H9 (cell line): Measurements from ENCODE around the gene TMEM151B. TPM values are rescaled to one million over a fixed set of nuclear protein-coding genes. Genes with fewer than 3 reads are reported as not detected.
A peak's percentile ranks its signal among the peaks of the same experiment; 100 is the strongest.

Source experiments
- DNase-seq: peaks from one replicate; pipeline ENCODE4 v3.0.0-alpha.2; 2017
- H2AFZ ChIP-seq: one replicate; pipeline ENCODE4 v1.6.1; 2013; ENCODE audit warnings: mild to moderate bottlenecking, low read length, control low read depth, moderate library complexity
- H2AK5ac ChIP-seq: 2 replicates; pipeline ENCODE4 v1.6.1; 2013; ENCODE audit warnings: low read length, control low read depth, mixed read lengths; ENCODE audit not compliant: insufficient read length
- H2BK120ac ChIP-seq: one replicate; pipeline ENCODE4 v1.6.1; 2013; ENCODE audit warnings: low read depth, mild to moderate bottlenecking, low read length, control low read depth, inconsistent platforms; ENCODE audit not compliant: poor library complexity, severe bottlenecking
- H2BK12ac ChIP-seq: 2 replicates; pipeline ENCODE4 v1.6.1; 2013; ENCODE audit warnings: low read length, control low read depth, mixed read lengths, low read depth; ENCODE audit not compliant: insufficient read length
- H2BK15ac ChIP-seq: 2 replicates; pipeline ENCODE4 v1.6.1; 2013; ENCODE audit warnings: low read depth, low read length, control low read depth
- H2BK20ac ChIP-seq: one replicate; pipeline ENCODE4 v1.6.1; 2013; ENCODE audit warnings: low read depth, mild to moderate bottlenecking, low read length, control low read depth, inconsistent platforms; ENCODE audit not compliant: poor library complexity, severe bottlenecking
- H2BK5ac ChIP-seq: 2 replicates; pipeline ENCODE4 v1.6.1; 2013; ENCODE audit warnings: low read length, control low read depth, mixed read lengths; ENCODE audit not compliant: insufficient read length
- H3K14ac ChIP-seq: 2 replicates; pipeline ENCODE4 v1.6.1; 2013; ENCODE audit warnings: low read length, control low read depth; ENCODE audit not compliant: insufficient read depth
- H3K18ac ChIP-seq: 2 replicates; pipeline ENCODE4 v1.6.1; 2013; ENCODE audit warnings: low read depth, mild to moderate bottlenecking, mixed read lengths, low read length, control low read depth; ENCODE audit not compliant: insufficient read length
- H3K23ac ChIP-seq: 2 replicates; pipeline ENCODE4 v1.6.1; 2013; ENCODE audit warnings: low read length, control low read depth, mixed read lengths, low read depth; ENCODE audit not compliant: insufficient read length
- H3K23me2 ChIP-seq: 2 replicates; pipeline ENCODE4 v1.6.1; 2013; ENCODE audit warnings: low read depth, mild to moderate bottlenecking, mixed read lengths, low read length, control low read depth; ENCODE audit not compliant: insufficient read length, poor library complexity, severe bottlenecking
- H3K27ac ChIP-seq: 2 replicates; pipeline ENCODE4 v1.5.1; 2013; ENCODE audit warnings: low read length, control low read depth, mixed read lengths, low read depth; ENCODE audit not compliant: insufficient read length
- H3K27me3 ChIP-seq: 2 replicates; pipeline ENCODE4 v1.6.1; 2013; ENCODE audit warnings: low read length, control low read depth, inconsistent platforms; ENCODE audit not compliant: insufficient read depth
- H3K4ac ChIP-seq: 2 replicates; pipeline ENCODE4 v1.6.1; 2013; ENCODE audit warnings: low read depth, mild to moderate bottlenecking, control low read depth, inconsistent platforms, low read length, moderate library complexity
- H3K4me1 ChIP-seq: 2 replicates; pipeline ENCODE4 v1.6.1; 2013; ENCODE audit warnings: low read length, control low read depth, inconsistent platforms; ENCODE audit not compliant: insufficient read depth
- H3K4me2 ChIP-seq: 2 replicates; pipeline ENCODE4 v1.6.1; 2013; ENCODE audit warnings: low read length, control low read depth, mixed read lengths; ENCODE audit not compliant: insufficient read length, insufficient read depth
- H3K56ac ChIP-seq: 2 replicates; pipeline ENCODE4 v1.6.1; 2013; ENCODE audit warnings: low read depth, mild to moderate bottlenecking, mixed read lengths, low read length, control low read depth; ENCODE audit not compliant: insufficient read length
- H3K79me1 ChIP-seq: 2 replicates; pipeline ENCODE4 v1.6.1; 2013; ENCODE audit warnings: low read depth, mild to moderate bottlenecking, moderate library complexity, low read length, control low read depth, inconsistent platforms; ENCODE audit not compliant: insufficient read depth, poor library complexity, severe bottlenecking
- H3K79me2 ChIP-seq: 2 replicates; pipeline ENCODE4 v1.6.1; 2013; ENCODE audit warnings: low read length, control low read depth, inconsistent platforms; ENCODE audit not compliant: insufficient read depth
- H3K9ac ChIP-seq: 2 replicates; pipeline ENCODE4 v1.6.1; 2013; ENCODE audit warnings: low read length, control low read depth, mixed read lengths; ENCODE audit not compliant: insufficient read length; ENCODE audit errors: extremely low read depth
- H3K9me3 ChIP-seq: one replicate; pipeline ENCODE4 v1.6.1; 2013; ENCODE audit warnings: low read depth, low read length, inconsistent platforms; ENCODE audit not compliant: control insufficient read depth
- H3T11ph ChIP-seq: one replicate; pipeline ENCODE4 v1.6.1; 2013; ENCODE audit warnings: mild to moderate bottlenecking, low read length, control low read depth, inconsistent platforms
- H4K20me1 ChIP-seq: one replicate; pipeline ENCODE4 v1.6.1; 2013; ENCODE audit not compliant: control insufficient read depth, insufficient read length, insufficient read depth
- H4K5ac ChIP-seq: 2 replicates; pipeline ENCODE4 v1.6.1; 2013; ENCODE audit warnings: low read depth, mild to moderate bottlenecking, mixed read lengths, low read length, control low read depth; ENCODE audit not compliant: insufficient read length
- H4K8ac ChIP-seq: replicated peaks from 2 replicates; pipeline ENCODE4 v1.6.1; 2013; ENCODE audit warnings: low read length, control low read depth, mixed read lengths, low read depth; ENCODE audit not compliant: insufficient read length
- H4K91ac ChIP-seq: 2 replicates; pipeline ENCODE4 v1.6.1; 2013; ENCODE audit warnings: low read depth, mild to moderate bottlenecking, moderate library complexity, mixed read lengths, low read length, control low read depth; ENCODE audit not compliant: insufficient read length
- H3K27ac Mint-ChIP-seq, 3 experiments: 2 replicates in 2 of 3; 3 replicates in 1 of 3; pipeline ENCODE4 v1.8.0; 2020 to 2021; ENCODE audit warnings: mixed read lengths in 3 of 3, mild to moderate bottlenecking in 1 of 3, moderate library complexity in 1 of 3
- H3K27me3 Mint-ChIP-seq: 2 replicates; pipeline ENCODE4 v1.8.0; 2021; ENCODE audit warnings: low read depth, mild to moderate bottlenecking, moderate library complexity, mixed read lengths
- H3K36me3 Mint-ChIP-seq, 3 experiments: 2 replicates in 2 of 3; 3 replicates in 1 of 3; pipeline ENCODE4 v1.8.0; 2020 to 2021; ENCODE audit warnings: low read depth in 3 of 3, mixed read lengths in 3 of 3; ENCODE audit not compliant: insufficient read depth in 1 of 3
- H3K4me1 Mint-ChIP-seq, 2 experiments: 2 replicates each; pipeline ENCODE4 v1.8.0; 2020; ENCODE audit warnings: mixed read lengths in 2 of 2
- H3K4me3 Mint-ChIP-seq, 2 experiments: 2 replicates in 1 of 2; 3 replicates in 1 of 2; pipeline ENCODE4 v1.8.0; 2020 to 2021; ENCODE audit warnings: mild to moderate bottlenecking in 2 of 2, mixed read lengths in 2 of 2, moderate library complexity in 1 of 2
- H3K9me3 Mint-ChIP-seq, 2 experiments: 2 replicates in 1 of 2; 3 replicates in 1 of 2; pipeline ENCODE4 v1.8.0; 2020; ENCODE audit warnings: mild to moderate bottlenecking in 2 of 2, mixed read lengths in 2 of 2, moderate library complexity in 1 of 2
- WGBS: extraction: QIAGEN DNeasy Blood & Tissue Kit; methylation state at CpG from one replicate; pipeline ENCODE4 v1.1.7; 2013; ENCODE audit warnings: missing lambda C conversion rate, low lambda C conversion rate, mixed read lengths; ENCODE audit not compliant: insufficient read length; ENCODE audit errors: extremely low coverage; 5-methylcytosine and 5-hydroxymethylcytosine counted together
- total RNA-seq: library from RNA; stranded (reverse); gene quantifications from 2 replicates; pipeline ENCODE4 v1.2.1, GENCODE V29; 2021
- TF ChIP-seq, protein P1 (sequence below): fragments of 200-600 bp; sonication (generic); conservative IDR thresholded peaks from 3 replicates; pipeline ENCODE4 v1.8.0; 2021; ENCODE audit warnings: antibody characterized with exemption, mild to moderate bottlenecking

TMEM151B gene
- total RNA-seq, 1 experiment from 2014 or later: 2.4 TPM

DNA sequence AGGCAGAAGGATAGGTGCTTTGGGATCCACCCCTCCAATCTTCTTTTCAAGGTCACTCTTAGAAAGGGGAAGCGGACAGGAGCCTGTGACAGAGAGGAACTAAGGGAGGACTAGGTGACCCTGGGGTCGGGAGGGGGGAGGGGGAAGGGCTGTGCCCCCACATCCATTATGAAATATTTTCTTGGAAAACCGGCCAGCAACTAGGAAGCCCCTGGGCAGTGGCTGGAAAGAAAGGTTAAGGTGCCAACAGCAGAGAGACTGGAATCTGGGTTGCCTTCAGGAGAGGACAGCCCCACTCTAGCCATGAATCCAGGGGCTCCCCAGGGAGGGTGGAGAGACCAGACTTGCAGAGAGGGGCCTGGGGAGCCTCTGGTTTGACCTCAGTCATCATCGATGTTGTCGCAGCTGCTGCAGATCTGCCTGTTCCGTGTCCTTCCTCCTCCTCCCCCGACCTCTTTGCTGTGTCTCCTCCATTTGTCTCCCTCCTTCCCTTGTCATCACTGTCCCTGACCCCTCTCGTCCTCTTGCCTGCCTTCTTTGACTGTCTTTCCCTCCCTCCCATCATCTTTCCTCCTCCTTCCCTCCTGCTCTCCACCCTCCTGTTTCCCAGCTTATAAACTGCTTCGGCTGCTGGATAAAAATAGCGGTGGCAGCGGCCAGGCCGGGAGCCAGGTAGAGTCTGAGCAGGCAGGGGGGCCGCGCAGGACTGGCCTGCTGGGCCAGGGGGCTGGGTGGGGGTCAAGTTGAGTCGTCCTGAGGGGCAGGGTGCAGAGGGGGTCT is 43.7 kb upstream of the TMEM151B start:
- peak overlapping the region in 2 of 3 experiments; percentile 64 to 67; a peak in 2 of 7 replicates for H3K27ac Mint-ChIP-seq
- H3K14ac ChIP-seq: no peak overlapping the region; the same call in 1 of the 2 replicates
- WGBS: no CpG with 5 or more reads among the region's 15 CpGs

More for the DNA sequence above, 43.7 kb upstream of the TMEM151B start:
- Mint-ChIP-seq H3K27me3 (peaks cover 1% of the 10 kb centered on the region; the same call in 1 of the 2 replicates), H3K4me3 (peak overlapping the region in 1 of 2 experiments; percentile 3; a peak in 1 of 5 replicates), H3K4me1 (peaks cover 41 to 52% of the 10 kb centered on the region in 2 experiments), H3K9me3 (no peaks in the 10 kb centered on the region; a peak in 1 of 5 replicates), H3K36me3 (peaks cover 34 to 42% (median 35%) of the 10 kb centered on the region in 3 experiments)
- no peak overlapping the region for H2BK120ac ChIP-seq
- H3K56ac ChIP-seq: no peak overlapping the region
- no peak overlapping the region for H3K27ac ChIP-seq
- no peak overlapping the region for H4K5ac ChIP-seq
- peaks cover 17% of the 10 kb centered on the region for H3K79me1 ChIP-seq
- H3K9ac ChIP-seq: peak overlapping the region; percentile 9
- no peaks in the 10 kb centered on the region for H3K27me3 ChIP-seq
- TF ChIP-seq, protein P1, sequence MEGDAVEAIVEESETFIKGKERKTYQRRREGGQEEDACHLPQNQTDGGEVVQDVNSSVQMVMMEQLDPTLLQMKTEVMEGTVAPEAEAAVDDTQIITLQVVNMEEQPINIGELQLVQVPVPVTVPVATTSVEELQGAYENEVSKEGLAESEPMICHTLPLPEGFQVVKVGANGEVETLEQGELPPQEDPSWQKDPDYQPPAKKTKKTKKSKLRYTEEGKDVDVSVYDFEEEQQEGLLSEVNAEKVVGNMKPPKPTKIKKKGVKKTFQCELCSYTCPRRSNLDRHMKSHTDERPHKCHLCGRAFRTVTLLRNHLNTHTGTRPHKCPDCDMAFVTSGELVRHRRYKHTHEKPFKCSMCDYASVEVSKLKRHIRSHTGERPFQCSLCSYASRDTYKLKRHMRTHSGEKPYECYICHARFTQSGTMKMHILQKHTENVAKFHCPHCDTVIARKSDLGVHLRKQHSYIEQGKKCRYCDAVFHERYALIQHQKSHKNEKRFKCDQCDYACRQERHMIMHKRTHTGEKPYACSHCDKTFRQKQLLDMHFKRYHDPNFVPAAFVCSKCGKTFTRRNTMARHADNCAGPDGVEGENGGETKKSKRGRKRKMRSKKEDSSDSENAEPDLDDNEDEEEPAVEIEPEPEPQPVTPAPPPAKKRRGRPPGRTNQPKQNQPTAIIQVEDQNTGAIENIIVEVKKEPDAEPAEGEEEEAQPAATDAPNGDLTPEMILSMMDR: no peak
- no peaks in the 10 kb centered on the region for H3K9me3 ChIP-seq
- no peak overlapping the region for H2BK15ac ChIP-seq
- DNase-seq: no peak
- H3K18ac ChIP-seq: no peak overlapping the region
- peaks cover 14% of the 10 kb centered on the region for H3K23me2 ChIP-seq
- H3K4ac ChIP-seq: no peak overlapping the region
- H2BK12ac ChIP-seq: no peak overlapping the region
- peaks cover 2% of the 10 kb centered on the region for H4K20me1 ChIP-seq
- peaks cover 14% of the 10 kb centered on the region; the same call in 1 of the 2 replicates for H3K4me1 ChIP-seq
- H4K8ac ChIP-seq: no peak overlapping the region
- no peak overlapping the region for H2BK20ac ChIP-seq
- no peak overlapping the region for H4K91ac ChIP-seq
- H2AFZ ChIP-seq: no peak overlapping the region
- no peak overlapping the region for H3K23ac ChIP-seq
- peak overlapping the region; percentile 28 for H3K4me2 ChIP-seq
- H3T11ph ChIP-seq: no peak overlapping the region
- H3K79me2 ChIP-seq: peaks cover 17% of the 10 kb centered on the region; the same call in 1 of the 2 replicates
- no peak overlapping the region for H2AK5ac ChIP-seq
- H2BK5ac ChIP-seq: no peak overlapping the region
